Heart left ventricle (tissue), 16 donors: ENCODE results near the gene AMPD1. TPM values are rescaled to one million over a fixed set of nuclear protein-coding genes. Genes with fewer than 3 reads are reported as not detected.

Experiments used
- ATAC-seq, 4 donors: fragments of 200-7000 bp; cut with Tn5 transposase; one replicate each; pipeline ENCODE4 v1.9.1; 2020 to 2022; ENCODE audit warnings: moderate library complexity in 4 of 4, mild to moderate bottlenecking in 3 of 4, moderate number of reproducible peaks in 1 of 4
- DNase-seq, 5 donors: peaks; one replicate each; pipeline ENCODE4 v3.0.0-alpha.2; 2020
- H3K27ac ChIP-seq, 12 donors: fragments of 200-600 bp; sonication (generic) in 4 of 12; one replicate each; pipeline versions ENCODE4 v1.5.0 to v1.8.0; 2016 to 2022; ENCODE audit warnings: mild to moderate bottlenecking in 2 of 12
- H3K27me3 ChIP-seq, 9 donors: fragments of 200-600 bp; sonication (generic) in 2 of 9; one replicate each; pipeline versions ENCODE4 v1.5.1 to v1.8.0; 2016 to 2022; ENCODE audit warnings: mild to moderate bottlenecking in 3 of 9
- H3K36me3 ChIP-seq, 9 donors: fragments of 200-600 bp; sonication (generic) in 2 of 9; one replicate each; pipeline versions ENCODE4 v1.5.0 to v1.8.0; 2018 to 2022; ENCODE audit warnings: mild to moderate bottlenecking in 2 of 9
- H3K4me1 ChIP-seq, 12 donors: fragments of 200-600 bp; sonication (generic) in 4 of 12; one replicate each; pipeline versions ENCODE4 v1.5.0 to v1.8.0; 2016 to 2022; ENCODE audit warnings: mild to moderate bottlenecking in 3 of 12
- H3K4me3 ChIP-seq, 12 donors: fragments of 200-600 bp; sonication (generic) in 4 of 12; one replicate each; pipeline versions ENCODE4 v1.5.0 to v1.8.0; 2017 to 2022; ENCODE audit warnings: mild to moderate bottlenecking in 9 of 12, moderate library complexity in 4 of 12
- H3K9me3 ChIP-seq, 12 donors: fragments of 200-600 bp; sonication (generic) in 4 of 12; one replicate each; pipeline versions ENCODE4 v1.5.0 to v1.8.0; 2016 to 2022; ENCODE audit warnings: mild to moderate bottlenecking in 1 of 12
- CTCF ChIP-seq, 12 donors: fragments of 200-600 bp; sonication (generic) in 4 of 12; IDR thresholded peaks; one replicate each; pipeline versions ENCODE4 v1.5.0 to v1.8.0; 2018 to 2022; ENCODE audit warnings: antibody characterized with exemption in 12 of 12, mild to moderate bottlenecking in 5 of 12
- POLR2A ChIP-seq, 2 donors: fragments of 450-650 bp; IDR thresholded peaks; one replicate each; pipeline ENCODE4 v1.6.1; 2017; ENCODE audit warnings: antibody characterized with exemption in 2 of 2, mild to moderate bottlenecking in 2 of 2, moderate library complexity in 2 of 2
- WGBS, 4 donors: extraction: QIAGEN DNeasy Blood & Tissue Kit in 2 of 4; methylation state at CpG; one replicate each; pipeline versions ENCODE4 v1.1.5 to v1.1.7; 2013 to 2018; 5-methylcytosine and 5-hydroxymethylcytosine counted together
- intact Hi-C, 10 donors: fragments of 100-400 bp; cut with DNase I; formaldehyde crosslinking; loops; one replicate each; pipeline versions ENCODE4 v1.11.1 to v1.14.2; 2022
- long read RNA-seq, 3 donors: library from polyadenylated mRNA; unstranded; transcript quantifications; one replicate each; pipeline ENCODE4 v2.0.0, GENCODE V29; 2020 to 2021
- polyA plus RNA-seq, 2 donors: library from polyadenylated mRNA; stranded (reverse); fragments of 200-250 nt; gene quantifications; one replicate each; pipeline ENCODE4 v1.2.3, GENCODE V29; 2013
- total RNA-seq, 9 donors: library from RNA; depleted of rRNA in 2 of 9; stranded (reverse); fragments of >200 nt in 2 of 9; fragmentation: NEBNext Ultra II Directional in 3 of 9; extraction: Animal tissue kit (Norgen Biotek cat#: 25700) in 3 of 9; gene quantifications; one replicate each; pipeline versions ENCODE4 v1.1.0 to v1.2.4, GENCODE V29; 2016 to 2023
- donor health status: ischemic (EF 13 %, LVEDD 7.1; RV severe dilation, severe dysfunction).
- donor health status: healthy with polysubstance abuse.
- donor health status: DM: no; HTN: yes; CAD: no.
- donor health status: DM: no; HTN: no; CAD: no.
- donor health status: ischemic (EF 25% LVEDD 6.9; RV normal size, moderate dysfunction).
- donor health status: ischemic (EF 25% LVEDD 5.7; RV mildly dilated, moderate dysfunction).
- donor health status: healthy.
- donor health status: DM: yes; HTN: yes; CAD: no.
- donor health status: ischemic (EF 35%, LVEDD 5.7; RV mildly dilated, moderate dysfunction).
- donor health status: nonischemic (EF 11% LVEDD 7.7; RV severe dilation, severe dysfunction).
- donor health status: DM: yes; HTN: yes; CAD: no.
- donor health status: PGD.
- donor health status: ischemic (EF 29% LVEDD 5.4; RV normal size, mild dysfunction).
- donor health status: nonischemic (EF 23%, LVEDD 6.1; RV moderate dilation, normal function).

AMPD1 gene
- total RNA-seq (not detected), polyA plus RNA-seq (not detected)
- long read RNA-seq, donor 1 = 0 reads
- long read RNA-seq, donor 2 = 0 reads
- long read RNA-seq, donor 3 = 0 reads

GRCh38 chr1:114695430-114696058 is at the start of gene AMPD1:
Gene AMPD1, minus strand, starts transcription at chr1:114695546. Its CDS starts 75 bp downstream, at chr1:114695471.
- no peaks in the 10 kb centered on the region for H3K4me1 ChIP-seq
- H3K4me3 ChIP-seq = no peak within 1 kb of the TSS
- no peak for TF ChIP-seq CTCF (IDR thresholded peaks at IDR 0.05)
- TF ChIP-seq POLR2A (IDR thresholded peaks at IDR 0.05) = no peak
- H3K36me3 ChIP-seq = no peaks in the 10 kb centered on the region
- no peaks in the 10 kb centered on the region for H3K9me3 ChIP-seq
- peaks cover 0 to 3% (median 0%) of the 10 kb centered on the region in 9 donors for H3K27me3 ChIP-seq
- no peak within 1 kb of the TSS for H3K27ac ChIP-seq
- DNase-seq (no peak), ATAC-seq (no peak)
- 69 to 82% (median 80%) methylated on average over 6 of the region's 6 CpGs for WGBS, 4 donors
- intact Hi-C loops = no loop called here

GRCh38 chr1:114741963-114742746 is 46.8 kb upstream of the AMPD1 start:
- TF ChIP-seq POLR2A (IDR thresholded peaks at IDR 0.05) (no peak), CTCF (IDR thresholded peaks at IDR 0.05) (no peak)
- DNase-seq (no peak), ATAC-seq (no peak)
- no peaks in the 10 kb centered on the region for H3K27me3 ChIP-seq
- no peaks in the 10 kb centered on the region for H3K9me3 ChIP-seq
- 84 to 90% (median 88%) methylated on average over 11 of the region's 11 CpGs for WGBS, 4 donors
- intact Hi-C loops = no loop called here
- no peak overlapping the region for H3K4me3 ChIP-seq
- H3K36me3 ChIP-seq = peaks cover 0 to 96% (median 82%) of the 10 kb centered on the region in 9 donors
- no peak overlapping the region for H3K27ac ChIP-seq
- peaks cover 0 to 61% (median 45%) of the 10 kb centered on the region in 12 donors for H3K4me1 ChIP-seq

GRCh38 chr1:114740331-114740730 is 45.0 kb upstream of the AMPD1 start:
- Histone ChIP-seq H3K4me3 (no peak overlapping the region), H3K36me3 (peaks cover 0 to 96% (median 82%) of the 10 kb centered on the region in 9 donors), H3K4me1 (peaks cover 0 to 43% (median 27%) of the 10 kb centered on the region in 12 donors), H3K9me3 (no peaks in the 10 kb centered on the region), H3K27ac (no peak overlapping the region), H3K27me3 (no peaks in the 10 kb centered on the region)
- 89 to 100% (median 96%) methylated on average over 1 of the region's 1 CpG for WGBS, 4 donors
- intact Hi-C loops = no loop called here
- TF ChIP-seq CTCF (IDR thresholded peaks at IDR 0.05) (no peak), POLR2A (IDR thresholded peaks at IDR 0.05) (no peak)
- no peak for DNase-seq
- no peak for ATAC-seq

DNA sequence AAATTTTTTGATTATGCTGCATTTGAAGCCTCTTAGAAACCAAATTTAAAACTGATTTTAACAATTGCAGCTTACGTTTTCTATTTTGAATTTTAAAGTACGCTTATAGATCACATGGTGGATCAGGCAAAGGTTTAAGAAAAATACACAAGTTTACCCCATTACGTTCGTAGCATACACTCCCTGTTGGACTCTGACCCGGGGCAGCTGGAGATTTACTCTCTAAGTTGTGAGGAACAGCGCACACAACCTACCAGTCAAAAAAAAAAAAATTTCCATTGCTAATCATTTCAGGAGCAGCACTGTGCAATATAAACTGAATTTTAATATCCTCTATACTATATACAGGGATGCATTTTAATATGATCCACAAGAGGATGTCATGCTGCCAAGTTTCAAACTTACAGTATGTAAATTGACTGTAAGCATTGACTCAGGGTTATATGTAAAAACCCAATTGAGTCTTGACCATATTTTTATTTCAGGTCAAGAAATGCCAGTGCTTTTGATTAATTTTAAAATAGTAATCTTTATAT is 42.0 kb upstream of the AMPD1 start:
- Histone ChIP-seq H3K27ac (no peak overlapping the region), H3K27me3 (no peaks in the 10 kb centered on the region), H3K36me3 (peaks cover 0 to 100% (median 91%) of the 10 kb centered on the region in 9 donors), H3K4me1 (peaks cover 0 to 18% (median 6%) of the 10 kb centered on the region in 12 donors), H3K9me3 (no peaks in the 10 kb centered on the region), H3K4me3 (no peak overlapping the region)
- 93 to 95% (median 94%) methylated on average over 6 of the region's 6 CpGs for WGBS, 4 donors
- TF ChIP-seq CTCF (IDR thresholded peaks at IDR 0.05) (no peak), POLR2A (IDR thresholded peaks at IDR 0.05) (no peak)
- no peak for DNase-seq
- intact Hi-C loops = no loop called here
- no peak for ATAC-seq
